ENCODE data around the gene KASH5. TPM values are rescaled to one million over a fixed set of nuclear protein-coding genes. Genes with fewer than 3 reads are reported as not detected.
A peak's percentile ranks its signal among the peaks of the same experiment; 100 is the strongest.

Gene KASH5
- total RNA-seq, 2 experiments from 2014 or later = 0.45 to 0.85 TPM

GRCh38 chr19:49391581-49392399 is 3.7 kb downstream of the KASH5 start:
- Mint-ChIP-seq H3K36me3 (ENCODE audit: low read depth) (peaks cover 2% of the 10 kb centered on the region), H3K4me1 (peaks cover 31% of the 10 kb centered on the region), H3K9me3 (peaks cover 3% of the 10 kb centered on the region), H3K27me3 (peaks cover 4% of the 10 kb centered on the region), H3K27ac (no peak overlapping the region), H3K4me3 (no peak overlapping the region)
- POLR2A ChIA-PET = no interaction called here
- peak; percentile 87 for DNase-seq
- CTCF ChIA-PET = interaction anchor here (0.6 to 2.5 kb wide), 32 partner anchors 8 to 293 kb away, joined by 3 to 10 read pairs (median 4); partner anchors contain the start of genes FLT3LG, GFY, PIH1D1 and SLC17A7

DNA sequence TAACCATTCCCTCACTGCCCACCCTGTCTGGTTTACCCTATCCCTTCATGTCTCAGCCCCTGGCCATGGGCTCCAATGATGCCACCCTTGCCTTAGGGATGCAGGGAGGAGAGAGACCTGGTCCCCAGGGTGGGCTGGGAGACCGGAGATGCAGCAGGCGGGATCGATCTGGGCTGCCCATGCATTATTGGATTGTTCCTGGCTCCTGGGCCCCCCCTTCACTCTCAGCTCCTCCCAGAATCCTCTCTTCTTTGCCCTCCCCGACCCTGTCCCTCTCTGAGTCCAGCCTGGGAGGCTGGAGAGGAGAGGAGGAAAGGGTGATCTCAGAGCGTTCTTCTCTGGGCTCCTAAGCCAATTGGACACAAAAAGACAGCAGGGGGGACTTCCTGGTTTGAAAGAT is 5.8 kb downstream of the KASH5 start:
- no peak for DNase-seq
- ChIA-PET CTCF (interaction anchor here (0.8 to 1.8 kb wide), 6 partner anchors 17 to 80 kb away, joined by 3 to 6 read pairs (median 4); partner anchors contain the start of genes FLT3LG and PIH1D1), POLR2A (no interaction called here)
- Mint-ChIP-seq H3K27ac (peak overlapping the region; percentile 48), H3K4me3 (no peak overlapping the region), H3K4me1 (peaks cover 34% of the 10 kb centered on the region), H3K27me3 (peaks cover 5% of the 10 kb centered on the region), H3K36me3 (ENCODE audit: low read depth) (no peaks in the 10 kb centered on the region), H3K9me3 (no peaks in the 10 kb centered on the region)

DNA sequence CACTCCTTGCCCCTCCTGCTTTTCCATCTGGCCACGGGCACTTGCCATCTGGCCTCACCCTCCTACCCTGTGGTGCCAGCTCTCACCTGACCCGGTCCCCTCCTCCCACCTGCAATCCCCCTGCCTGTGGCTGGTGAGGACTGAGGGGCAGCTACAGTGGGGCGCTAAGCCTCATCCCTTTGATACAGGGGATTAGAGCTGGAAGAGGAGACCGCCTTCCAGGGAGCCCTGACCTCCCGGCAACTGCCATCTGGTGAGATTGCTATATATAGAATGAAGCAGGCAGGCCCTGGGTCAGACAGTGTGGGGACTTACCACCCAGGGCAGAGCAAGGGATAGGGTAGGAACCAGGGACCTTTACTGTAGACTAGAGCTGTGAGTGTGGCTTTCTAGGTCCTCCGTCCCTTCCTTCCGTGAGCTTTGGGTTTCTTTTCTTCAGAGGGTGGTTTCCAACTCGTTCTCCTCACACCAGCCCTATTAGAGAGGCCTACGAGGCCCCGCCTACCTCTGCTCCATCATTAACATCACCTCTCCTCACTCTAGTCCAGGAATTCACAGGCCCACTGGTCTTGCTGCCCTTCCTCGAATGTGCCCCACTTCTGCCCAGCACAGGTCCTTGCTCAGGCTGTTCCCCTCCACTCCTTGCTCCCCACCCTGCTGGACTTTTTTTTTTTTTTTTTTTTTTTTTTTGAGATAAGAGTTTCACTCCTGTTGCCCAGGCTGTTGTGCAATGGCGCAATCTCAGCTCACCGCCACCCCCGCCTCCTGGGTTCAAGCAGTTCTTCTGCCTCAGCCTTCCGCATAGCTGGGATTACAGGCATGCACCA is 7.7 kb downstream of the KASH5 start:
- peak overlapping the region; percentile 19 for H3K27ac Mint-ChIP-seq
- peaks cover 39% of the 10 kb centered on the region for H3K4me1 Mint-ChIP-seq
- POLR2A ChIA-PET = no interaction called here
- DNase-seq = no peak
- CTCF ChIA-PET = interaction anchor here (0.8 kb wide), 1 partner anchor 11 kb away, joined by 3 read pairs; no protein-coding TSS in a partner anchor
- no peaks in the 10 kb centered on the region for H3K36me3 Mint-ChIP-seq (ENCODE audit: low read depth)
- no peak overlapping the region for H3K4me3 Mint-ChIP-seq
- H3K27me3 Mint-ChIP-seq = peaks cover 5% of the 10 kb centered on the region
- H3K9me3 Mint-ChIP-seq = no peaks in the 10 kb centered on the region

GRCh38 chr19:49396738-49397505 is 8.9 kb downstream of the KASH5 start:
- CTCF ChIA-PET = interaction anchor here (0.8 kb wide), 1 partner anchor 20 kb away, joined by 4 read pairs; no protein-coding TSS in a partner anchor
- no peaks in the 10 kb centered on the region for H3K36me3 Mint-ChIP-seq (ENCODE audit: low read depth)

DNA sequence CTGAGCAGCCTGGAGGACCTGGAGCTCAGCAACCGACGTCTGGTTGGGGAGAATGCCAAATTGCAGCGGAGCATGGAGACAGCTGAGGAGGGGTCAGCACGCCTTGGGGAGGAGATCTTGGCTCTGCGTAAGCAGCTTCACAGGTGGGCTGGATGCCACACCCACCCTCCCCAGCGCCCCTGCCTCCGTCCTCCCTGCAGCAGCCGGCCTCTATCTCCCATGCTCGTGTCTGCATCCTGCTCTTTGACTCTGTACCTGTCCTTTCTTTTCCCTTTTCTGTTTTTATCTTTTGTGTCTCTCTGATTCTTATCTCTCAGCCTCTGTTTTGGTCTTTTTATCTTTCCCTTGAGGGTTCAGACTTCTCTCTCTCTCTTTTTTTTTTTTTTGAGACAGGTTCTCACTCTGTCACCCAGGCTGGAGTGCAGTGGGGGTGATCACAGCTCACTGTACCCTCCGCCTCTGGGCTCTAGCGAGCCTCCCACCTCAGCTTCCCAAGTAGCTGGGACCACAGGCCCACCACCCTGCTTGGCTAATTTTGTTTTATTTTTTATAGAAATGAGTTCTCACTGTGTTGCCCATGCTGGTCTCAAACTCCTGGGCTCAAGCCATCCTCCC is 10.1 kb downstream of the KASH5 start:
- CTCF ChIA-PET = interaction anchor here (1.0 kb wide), 1 partner anchor 130 kb away, joined by 6 read pairs; the partner anchor contains the start of gene RCN3
- Mint-ChIP-seq H3K36me3 (ENCODE audit: low read depth) (no peaks in the 10 kb centered on the region), H3K4me3 (no peak overlapping the region), H3K4me1 (peaks cover 27% of the 10 kb centered on the region), H3K9me3 (no peaks in the 10 kb centered on the region), H3K27me3 (peaks cover 2% of the 10 kb centered on the region), H3K27ac (peak overlapping the region; percentile 42)
- no peak for DNase-seq
- POLR2A ChIA-PET = no interaction called here

More at GRCh38 chr19:49396738-49397505, 8.9 kb downstream of the KASH5 start:
- POLR2A ChIA-PET = no interaction called here
- no peak overlapping the region for H3K4me3 Mint-ChIP-seq
- no peak for DNase-seq
- H3K9me3 Mint-ChIP-seq = no peaks in the 10 kb centered on the region
- H3K27me3 Mint-ChIP-seq = peaks cover 4% of the 10 kb centered on the region
- H3K4me1 Mint-ChIP-seq = peaks cover 32% of the 10 kb centered on the region
- no peak overlapping the region for H3K27ac Mint-ChIP-seq

GRCh38 chr19:49398931-49399330 is 10.9 kb downstream of the KASH5 start:
- Mint-ChIP-seq H3K4me1 (peaks cover 34% of the 10 kb centered on the region), H3K4me3 (no peak overlapping the region), H3K36me3 (ENCODE audit: low read depth) (no peaks in the 10 kb centered on the region), H3K27me3 (peaks cover 2% of the 10 kb centered on the region), H3K9me3 (no peaks in the 10 kb centered on the region), H3K27ac (peak overlapping the region; percentile 42)
- ChIA-PET POLR2A (no interaction called here), CTCF (no interaction called here)
- DNase-seq = no peak

GRCh38 chr19:49400029-49400428 is 12.0 kb downstream of the KASH5 start:
- Mint-ChIP-seq H3K36me3 (ENCODE audit: low read depth) (no peaks in the 10 kb centered on the region), H3K4me3 (no peak overlapping the region), H3K4me1 (peaks cover 34% of the 10 kb centered on the region), H3K27ac (no peak overlapping the region), H3K27me3 (peaks cover 2% of the 10 kb centered on the region), H3K9me3 (no peaks in the 10 kb centered on the region)
- DNase-seq = no peak
- CTCF ChIA-PET = no interaction called here
- POLR2A ChIA-PET = no interaction called here

DNA sequence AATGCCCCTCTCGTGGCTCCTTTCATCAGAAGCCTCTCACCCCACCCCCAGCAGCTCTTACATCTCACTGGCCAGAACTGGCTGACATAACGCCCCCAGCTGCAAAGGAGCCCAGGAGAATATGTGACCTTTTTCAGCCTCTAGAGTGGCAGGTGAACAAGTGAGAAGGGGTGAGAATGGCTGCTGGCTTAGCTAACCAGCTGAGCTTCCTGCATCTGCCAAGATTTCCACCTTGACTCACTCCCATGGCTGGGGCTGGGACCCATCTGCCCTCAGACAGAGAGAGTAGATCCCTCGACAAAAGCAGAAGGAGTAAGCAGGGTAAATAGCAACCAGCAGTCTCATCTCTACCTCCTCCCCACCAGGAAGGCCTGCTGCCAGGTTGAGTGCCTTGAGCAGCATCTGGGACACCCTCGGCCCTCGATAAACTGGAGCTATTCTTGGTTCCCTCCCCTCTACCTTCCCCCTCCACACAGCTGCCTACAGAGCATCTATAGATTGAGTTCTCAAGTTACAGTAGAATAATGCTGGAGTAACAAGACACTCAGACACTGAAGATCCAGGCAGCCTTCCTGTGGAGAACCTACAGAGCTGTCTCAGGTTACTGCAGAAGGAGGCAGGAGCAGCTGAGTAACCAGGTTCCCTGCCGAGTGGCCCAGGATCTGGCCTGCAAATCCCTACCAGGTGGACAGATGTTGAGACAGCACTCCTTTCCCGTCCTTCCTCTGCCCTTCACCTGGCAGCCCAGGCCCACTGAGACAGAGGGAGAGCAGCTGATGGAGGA is 15.5 kb downstream of the KASH5 start:
- H3K36me3 Mint-ChIP-seq (ENCODE audit: low read depth) = no peaks in the 10 kb centered on the region
- H3K4me1 Mint-ChIP-seq = peaks cover 44% of the 10 kb centered on the region
- DNase-seq = no peak
- no peak overlapping the region for H3K27ac Mint-ChIP-seq
- no peaks in the 10 kb centered on the region for H3K9me3 Mint-ChIP-seq
- no peak overlapping the region for H3K4me3 Mint-ChIP-seq
- H3K27me3 Mint-ChIP-seq = peaks cover 2% of the 10 kb centered on the region
- ChIA-PET CTCF (interaction anchor here (0.5 to 2.2 kb wide), 6 partner anchors 12 to 360 kb away, joined by 3 to 7 read pairs (median 4); no protein-coding TSS in a partner anchor), POLR2A (no interaction called here)

- Mint-ChIP-seq H3K27ac (peak overlapping the region; percentile 13), H3K27me3 (peaks cover 2% of the 10 kb centered on the region), H3K9me3 (no peaks in the 10 kb centered on the region), H3K4me3 (no peak overlapping the region), H3K4me1 (peaks cover 64% of the 10 kb centered on the region), H3K36me3 (ENCODE audit: low read depth) (no peaks in the 10 kb centered on the region)
- ChIA-PET CTCF (interaction anchor here (1.0 to 8.8 kb wide), 4 partner anchors 12 to 63 kb away, joined by 3 to 71 read pairs (median 4); partner anchors contain the start of genes GFY and PTH2), POLR2A (no interaction called here)
- no peak for DNase-seq
These were observed 19.0 kb downstream of the KASH5 start for GRCh38 chr19:49407079-49407478.

- CTCF ChIA-PET = interaction anchor here (0.7 to 8.8 kb wide), 2 partner anchors 14 to 248 kb away, joined by 3 to 71 read pairs; partner anchors contain the start of genes GFY and PTH2
- peak overlapping the region; percentile 93 for H3K27ac Mint-ChIP-seq
- peaks cover 69% of the 10 kb centered on the region for H3K4me1 Mint-ChIP-seq
- no peak overlapping the region for H3K4me3 Mint-ChIP-seq
- POLR2A ChIA-PET = no interaction called here
- no peaks in the 10 kb centered on the region for H3K9me3 Mint-ChIP-seq
- DNase-seq = no peak
- H3K36me3 Mint-ChIP-seq (ENCODE audit: low read depth) = no peaks in the 10 kb centered on the region
- H3K27me3 Mint-ChIP-seq = peaks cover 2% of the 10 kb centered on the region
These were observed 19.5 kb downstream of the KASH5 start for GRCh38 chr19:49407482-49408015.

GRCh38 chr19:49408816-49409440 is 20.9 kb downstream of the KASH5 start:
- H3K27me3 Mint-ChIP-seq = peaks cover 2% of the 10 kb centered on the region
- ChIA-PET POLR2A (no interaction called here), CTCF (interaction anchor here (0.5 to 8.8 kb wide), 6 partner anchors 13 to 95 kb away, joined by 3 to 71 read pairs (median 5); partner anchors contain the start of genes FLT3LG, GFY and PTH2)
- no peaks in the 10 kb centered on the region for H3K9me3 Mint-ChIP-seq
- H3K4me3 Mint-ChIP-seq = peak overlapping the region; percentile 51
- H3K4me1 Mint-ChIP-seq = peaks cover 63% of the 10 kb centered on the region
- DNase-seq = no peak
- H3K36me3 Mint-ChIP-seq (ENCODE audit: low read depth) = no peaks in the 10 kb centered on the region
- peak overlapping the region; percentile 93 for H3K27ac Mint-ChIP-seq

Measured in activated CD4-positive, alpha-beta T cell treated with anti-CD3 and anti-CD28 coated beads, Interleukin-2, amount 10 ng/mL, durations not matched to agents 7 days and 5 days (primary cell).